Measurements from ENCODE around the gene HOXC5.

The HOXC5 gene

GRCh38 chr12:54021432-54022013 is 11.3 kb upstream of the HOXC5 start:
- peak; percentile 18 for DNase-seq

GRCh38 chr12:54022960-54023884 is 9.6 kb upstream of the HOXC5 start:
- no peak for DNase-seq

- no peak for DNase-seq
These were observed 8.7 kb upstream of the HOXC5 start for GRCh38 chr12:54024127-54024526.

GRCh38 chr12:54024581-54025305 is 8.1 kb upstream of the HOXC5 start:
- no peak for DNase-seq

- DNase-seq = no peak
These were observed 7.1 kb upstream of the HOXC5 start for GRCh38 chr12:54025499-54026405.

- DNase-seq = no peak
These were observed 6.0 kb upstream of the HOXC5 start for GRCh38 chr12:54026640-54027441.

GRCh38 chr12:54027442-54027786 is 5.4 kb upstream of the HOXC5 start:
- DNase-seq = no peak

- peak; percentile 12 for DNase-seq
These were observed 4.3 kb upstream of the HOXC5 start, which contains the start of gene HOXC6 for GRCh38 chr12:54028314-54029201. Gene HOXC6, plus strand, starts transcription at chr12:54028440. Its CDS starts 82 bp downstream, at chr12:54028522.

- DNase-seq = no peak
These were observed 3.1 kb upstream of the HOXC5 start for GRCh38 chr12:54029529-54030441.

- DNase-seq = no peak
These were observed 2.4 kb upstream of the HOXC5 start for GRCh38 chr12:54030442-54030801.

GRCh38 chr12:54030889-54031471 is 1.9 kb upstream of the HOXC5 start:
- no peak for DNase-seq

GRCh38 chr12:54031480-54031879 is 1.4 kb upstream of the HOXC5 start:
- no peak for DNase-seq

- no peak for DNase-seq
These were observed 697 bp upstream of the HOXC5 start for GRCh38 chr12:54032086-54032619.

GRCh38 chr12:54033106-54033979 is 493 bp downstream of the HOXC5 start:
- peak; percentile 7 for DNase-seq

- no peak for DNase-seq
These were observed 1.3 kb downstream of the HOXC5 start for GRCh38 chr12:54033980-54034784.

- DNase-seq = no peak
These were observed 2.0 kb downstream of the HOXC5 start for GRCh38 chr12:54034785-54035310.

Measured in NCI-H2227 treated with DMSO at 0.1 percent for 48 hours (cell line).